K562 (cell line): ENCODE data around the gene TCF12. TPM values are rescaled to one million over a fixed set of nuclear protein-coding genes. Genes with fewer than 3 reads are reported as not detected.

ENCODE experiments used
- CBX3 ChIP-seq, 2 experiments: IDR thresholded peaks; 1 replicate in 1 of 2; 2 replicates in 1 of 2; pipeline ENCODE4 v1.6.1; 2012; ENCODE audit warnings: inconsistent platforms in 2 of 2, low read length in 2 of 2, borderline replicate concordance in 1 of 2, control low read depth in 1 of 2
- CTCF ChIP-seq, 3 experiments: IDR thresholded peaks in 2 of 3; conservative IDR thresholded peaks in 1 of 3; 2 replicates each; pipeline ENCODE4 v1.5.1; 2011 to 2012; ENCODE audit warnings: low read length in 3 of 3, mild to moderate bottlenecking in 3 of 3, control low read depth in 2 of 3, improper control_type of control experiment in 1 of 3, inconsistent platforms in 1 of 3, low read depth in 1 of 3, mixed read lengths in 1 of 3, moderate library complexity in 1 of 3; ENCODE audit not compliant: insufficient read depth in 2 of 3
- ESRRA ChIP-seq: fragments of 450-650 bp; IDR thresholded peaks from 2 replicates; pipeline ENCODE4 v1.6.1; 2014; ENCODE audit warnings: low read depth, mild to moderate bottlenecking, moderate library complexity, borderline replicate concordance
- FOXM1 ChIP-seq, 2 experiments: fragments of 450-650 bp in 1 of 2; sonication (generic) in 1 of 2; formaldehyde crosslinking in 1 of 2; IDR thresholded peaks; 2 replicates each; pipeline versions ENCODE4 v1.6.1 to v1.9.0; 2017 to 2022; ENCODE audit warnings: low read depth in 2 of 2, mild to moderate bottlenecking in 2 of 2, missing genetic modification reagents in 1 of 2, moderate library complexity in 1 of 2
- KDM4B ChIP-seq, 2 experiments: fragments of 450-650 bp in 1 of 2; sonication (generic) in 1 of 2; IDR thresholded peaks; 2 replicates each; pipeline ENCODE4 v1.6.1; 2016 to 2017; ENCODE audit warnings: borderline replicate concordance in 2 of 2, antibody characterized with exemption in 1 of 2, low read depth in 1 of 2, mild to moderate bottlenecking in 1 of 2
- L3MBTL2 ChIP-seq: fragments of 450-650 bp; IDR thresholded peaks from 2 replicates; pipeline ENCODE4 v1.6.1; 2016; ENCODE audit warnings: mild to moderate bottlenecking, moderate library complexity
- LARP7 ChIP-seq: fragments of 450-650 bp; IDR thresholded peaks from 2 replicates; pipeline ENCODE4 v1.6.1; 2016
- MAZ ChIP-seq, 2 experiments: fragments of 450-650 bp in 1 of 2; sonication (generic) in 1 of 2; formaldehyde crosslinking; IDR thresholded peaks in 1 of 2; conservative IDR thresholded peaks in 1 of 2; 2 replicates each; pipeline versions ENCODE4 v1.4.0 to v1.5.0; 2020; ENCODE audit warnings: mild to moderate bottlenecking in 1 of 2, missing genetic modification reagents in 1 of 2
- SMAD4 ChIP-seq: fragments of 250-450 bp; sonication (Bioruptor Pico); conservative IDR thresholded peaks from 2 replicates; pipeline ENCODE4 v1.8.0; 2021; ENCODE audit warnings: inconsistent platforms, mild to moderate bottlenecking, moderate library complexity
- SRSF1 ChIP-seq: fragments of 200-400 bp; formaldehyde crosslinking; IDR thresholded peaks from 2 replicates; pipeline ENCODE4 v1.6.1; 2017; ENCODE audit warnings: mild to moderate bottlenecking, low read depth, low read length, moderate library complexity
- ZBTB1 ChIP-seq: sonication (generic); formaldehyde crosslinking; IDR thresholded peaks from 2 replicates; pipeline ENCODE4 v1.8.1; 2023; ENCODE audit warnings: missing genetic modification reagents, low read depth, mild to moderate bottlenecking, borderline replicate concordance
- ZBTB2 ChIP-seq: fragments of 450-650 bp; IDR thresholded peaks from 2 replicates; pipeline ENCODE4 v1.6.1; 2016; ENCODE audit warnings: antibody characterized with exemption
- ZNF146 ChIP-seq: IDR thresholded peaks from one replicate; pipeline ENCODE4 v1.6.1; 2018; ENCODE audit warnings: missing compliant biosample characterization; ENCODE audit not compliant: unreplicated experiment
- ZNF354B ChIP-seq: fragments of 250-450 bp; sonication (Bioruptor Pico); IDR thresholded peaks from 2 replicates; pipeline ENCODE4 v1.4.0; 2020
- polyA plus RNA-seq, 8 experiments: library from polyadenylated mRNA; depleted of rRNA in 4 of 8; stranded (reverse) in 5 of 8; unstranded in 3 of 8; fragments of >200 nt; fragmentation: Nextera tagmentation in 2 of 8; fragmentation: Illumina TruSeq in 1 of 8; extraction: Ambion mirVana in 2 of 8; extraction: Trizol in 1 of 8; gene quantifications; 2 replicates each; pipeline versions ENCODE4 v1.2.1 to v1.2.3, GENCODE V29; 2011 to 2014; ENCODE audit warnings: inconsistent platforms in 1 of 8, missing spikeins in 1 of 8
- total RNA-seq, 7 experiments: library from RNA; depleted of rRNA in 6 of 7; stranded (reverse); fragments of >200 nt in 6 of 7; fragmentation: Illumina TruSeq in 2 of 7; extraction: Trizol in 2 of 7; gene quantifications; 2 replicates each; pipeline versions ENCODE4 v1.2.1 to v1.2.3, GENCODE V29; 2011 to 2021; ENCODE audit warnings: low replicate concordance in 1 of 7
- TF ChIP-seq, protein P1 (sequence below): fragments of 250-450 bp; sonication (Bioruptor Pico); IDR thresholded peaks from 2 replicates; pipeline ENCODE4 v1.9.0; 2021; ENCODE audit warnings: mild to moderate bottlenecking, inconsistent platforms

Gene TCF12
- total and polyA plus RNA-seq, 9 of the 15 experiments (the other 6 are each of a cell fraction or from before 2014, with no cell fraction given): 10.5 to 132 (median 52.9) TPM

DNA sequence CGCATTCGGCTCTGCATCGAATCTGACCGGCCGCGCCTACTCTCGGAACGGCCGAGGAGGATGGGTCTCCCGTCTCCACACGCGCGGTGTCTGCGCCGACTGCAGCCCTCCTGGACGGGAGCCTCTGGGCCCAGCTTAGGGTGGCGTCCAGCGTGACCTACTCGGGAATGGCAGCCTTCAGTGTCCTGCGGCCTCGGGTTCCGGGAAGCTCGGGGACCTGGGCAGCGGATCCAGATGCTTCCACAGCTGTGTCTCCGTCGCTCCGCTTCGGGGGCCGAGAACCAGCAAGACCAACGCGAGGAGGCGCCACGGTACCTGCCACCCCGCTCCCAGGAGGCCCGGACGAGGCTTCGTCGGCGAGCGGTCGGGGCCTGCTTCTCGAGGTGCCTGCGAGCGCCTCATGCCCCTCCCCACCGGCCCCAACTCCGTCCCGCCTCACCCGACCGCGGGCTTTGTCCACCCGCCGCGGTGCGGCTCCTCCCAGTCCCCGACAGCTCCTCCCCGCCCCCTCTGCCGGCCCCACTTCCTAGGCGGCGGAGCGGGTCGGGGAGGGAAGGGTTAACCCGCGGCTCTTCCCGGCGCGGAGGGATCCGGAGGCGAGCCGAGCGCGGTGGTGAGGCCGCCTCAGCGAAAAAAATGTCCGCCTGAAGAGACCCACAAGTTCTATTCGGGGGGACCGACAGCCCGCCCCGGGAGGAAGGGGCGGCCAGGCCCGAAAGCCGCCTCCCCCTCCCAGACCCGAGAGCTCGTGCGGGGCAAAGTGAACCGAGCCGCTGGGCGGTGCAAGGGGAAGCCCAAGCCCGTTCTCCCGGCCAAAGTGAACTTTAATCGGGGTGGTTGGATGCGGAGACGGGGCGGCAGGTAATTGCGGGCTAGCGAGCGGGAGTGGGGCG is at the start of gene TCF12 (continued):
- TF ChIP-seq CTCF (IDR thresholded peaks at IDR 0.05 in 2 of 3, conservative IDR thresholded peaks at IDR 0.05 in 1 of 3; ENCODE audit: insufficient read depth in 2 of 3, low read depth in 1 of 3, low read length in 3 of 3) (peak; percentile 43 to 65 (median 51)), KDM4B (IDR thresholded peaks at IDR 0.05; ENCODE audit: borderline replicate concordance in 2 of 2, low read depth in 1 of 2) (no peak), LARP7 (no peak), SRSF1 (peak; percentile 68; the same call in 1 of the 2 replicates), ZNF354B (no peak), FOXM1 (IDR thresholded peaks at IDR 0.05; ENCODE audit: low read depth) (peak; percentile 70), FOXM1 (CRISPR knock-in tag; IDR thresholded peaks at IDR 0.05; ENCODE audit: low read depth) (no peak), MAZ (CRISPR knock-in tag; conservative IDR thresholded peaks at IDR 0.05 in 1 of 2, IDR thresholded peaks at IDR 0.05 in 1 of 2) (peak; percentile 94 to 99), L3MBTL2 (peak; percentile 98), SMAD4 (CRISPR knock-in tag) (peak; percentile 96), ESRRA (peak; percentile 67; the same call in 1 of the 2 replicates), ZBTB1 (CRISPR knock-in tag) (peak; percentile 36; the same call in 1 of the 2 replicates), ZBTB2 (peak; percentile 74), CBX3 (IDR thresholded peaks at IDR 0.05; ENCODE audit: borderline replicate concordance in 1 of 2, low read length in 2 of 2) (peak in 1 of 2 experiments; percentile 43; a peak in 1 of 3 replicates), ZNF146 (no peak)
- TF ChIP-seq, protein P1, sequence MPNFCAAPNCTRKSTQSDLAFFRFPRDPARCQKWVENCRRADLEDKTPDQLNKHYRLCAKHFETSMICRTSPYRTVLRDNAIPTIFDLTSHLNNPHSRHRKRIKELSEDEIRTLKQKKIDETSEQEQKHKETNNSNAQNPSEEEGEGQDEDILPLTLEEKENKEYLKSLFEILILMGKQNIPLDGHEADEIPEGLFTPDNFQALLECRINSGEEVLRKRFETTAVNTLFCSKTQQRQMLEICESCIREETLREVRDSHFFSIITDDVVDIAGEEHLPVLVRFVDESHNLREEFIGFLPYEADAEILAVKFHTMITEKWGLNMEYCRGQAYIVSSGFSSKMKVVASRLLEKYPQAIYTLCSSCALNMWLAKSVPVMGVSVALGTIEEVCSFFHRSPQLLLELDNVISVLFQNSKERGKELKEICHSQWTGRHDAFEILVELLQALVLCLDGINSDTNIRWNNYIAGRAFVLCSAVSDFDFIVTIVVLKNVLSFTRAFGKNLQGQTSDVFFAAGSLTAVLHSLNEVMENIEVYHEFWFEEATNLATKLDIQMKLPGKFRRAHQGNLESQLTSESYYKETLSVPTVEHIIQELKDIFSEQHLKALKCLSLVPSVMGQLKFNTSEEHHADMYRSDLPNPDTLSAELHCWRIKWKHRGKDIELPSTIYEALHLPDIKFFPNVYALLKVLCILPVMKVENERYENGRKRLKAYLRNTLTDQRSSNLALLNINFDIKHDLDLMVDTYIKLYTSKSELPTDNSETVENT: 0 out of 2 replicates have a peak, but pooled peaks have one; percentile 28
- TF ChIP-seq, all 486 proteins: peak for 183
